GM12891 (cell line): Measurements from ENCODE around the gene SH2D1A.

Experiments used
- DNase-seq: peaks from one replicate; pipeline ENCODE4 v3.0.0; 2011; ENCODE audit warnings: low spot score; ENCODE audit not compliant: insufficient read length
- FAIRE-seq: peaks from 2 replicates; lab custom pipeline; 2011; peaks lifted over from hg19 to GRCh38; lab: Jason Lieb, UNC
- PAX5 ChIP-seq: IDR thresholded peaks from 2 replicates; pipeline ENCODE4 v1.6.1; 2011; ENCODE audit warnings: low read length, moderate library complexity, mild to moderate bottlenecking; ENCODE audit not compliant: insufficient read depth, severe bottlenecking
- POLR2A ChIP-seq: IDR thresholded peaks from 2 replicates; pipeline ENCODE4 v1.6.1; 2011; ENCODE audit warnings: low read depth, low read length, control low read depth
- POLR2AphosphoS5 ChIP-seq: IDR thresholded peaks from 2 replicates; pipeline ENCODE4 v1.6.1; 2011; ENCODE audit warnings: low read depth, low read length, control low read depth
- POU2F2 ChIP-seq: IDR thresholded peaks from 2 replicates; pipeline ENCODE4 v1.6.1; 2011; ENCODE audit warnings: low read depth, mild to moderate bottlenecking, control low read depth, low read length, moderate library complexity
- SPI1 ChIP-seq: IDR thresholded peaks from 2 replicates; pipeline ENCODE4 v1.6.1; 2011; ENCODE audit warnings: low read depth, low read length, control low read depth
- TAF1 ChIP-seq: IDR thresholded peaks from 2 replicates; pipeline ENCODE4 v1.6.1; 2011; ENCODE audit warnings: low read depth, low read length, control low read depth

SH2D1A gene

GRCh38 chrX:124358800-124359383 lies 12.5 kb downstream of the SH2D1A start:
- DNase-seq (no peak), FAIRE-seq (peak; percentile 57)
- no peak for TF ChIP-seq PAX5
- TF ChIP-seq POU2F2: no peak
- TF ChIP-seq POLR2AphosphoS5: no peak
- TF ChIP-seq POLR2A: no peak
- no peak for TF ChIP-seq TAF1
- TF ChIP-seq SPI1: no peak

GRCh38 chrX:124362072-124362471 lies 15.7 kb downstream of the SH2D1A start:
- no peak for DNase-seq
- TF ChIP-seq POLR2AphosphoS5: no peak
- TF ChIP-seq SPI1: no peak
- no peak for TF ChIP-seq TAF1
- no peak for FAIRE-seq

- FAIRE-seq (no peak), DNase-seq (no peak)
- TF ChIP-seq POLR2AphosphoS5 (no peak), TAF1 (no peak), SPI1 (no peak), POLR2A (no peak), PAX5 (no peak), POU2F2 (no peak)
These were observed 16.4 kb downstream of the SH2D1A start for GRCh38 chrX:124362761-124363160.

- FAIRE-seq (no peak), DNase-seq (no peak)
- TF ChIP-seq POLR2AphosphoS5 (no peak), POU2F2 (no peak), POLR2A (no peak), PAX5 (no peak), TAF1 (no peak), SPI1 (no peak)
These were observed 23.4 kb downstream of the SH2D1A start for GRCh38 chrX:124369722-124370121.

GRCh38 chrX:124373348-124373747 lies 27.0 kb downstream of the SH2D1A start:
- no peak for FAIRE-seq
- no peak for DNase-seq
- no peak for TF ChIP-seq TAF1
- TF ChIP-seq PAX5: no peak
- TF ChIP-seq POLR2A: no peak
- no peak for TF ChIP-seq SPI1
- TF ChIP-seq POLR2AphosphoS5: no peak
- no peak for TF ChIP-seq POU2F2

- DNase-seq (no peak), FAIRE-seq (peak; percentile 70)
- TF ChIP-seq PAX5 (no peak), SPI1 (no peak), POLR2AphosphoS5 (no peak), TAF1 (no peak), POU2F2 (no peak), POLR2A (no peak)
These were observed 32.3 kb downstream of the SH2D1A start for GRCh38 chrX:124378643-124379042.

- no peak for FAIRE-seq
- TF ChIP-seq PAX5 (no peak), POLR2AphosphoS5 (no peak)
- no peak for DNase-seq
These were observed 37.0 kb downstream of the SH2D1A start for GRCh38 chrX:124383354-124383753.

GRCh38 chrX:124386401-124386800 lies 40.0 kb downstream of the SH2D1A start:
- DNase-seq (no peak), FAIRE-seq (no peak)
- TF ChIP-seq POU2F2 (no peak), POLR2AphosphoS5 (no peak)

GRCh38 chrX:124388562-124388961 lies 42.2 kb downstream of the SH2D1A start:
- DNase-seq (no peak), FAIRE-seq (no peak)
- TF ChIP-seq POLR2AphosphoS5 (no peak), PAX5 (no peak), POLR2A (no peak), SPI1 (no peak), POU2F2 (no peak), TAF1 (no peak)

- no peak for TF ChIP-seq PAX5
- no peak for TF ChIP-seq POU2F2
- no peak for TF ChIP-seq SPI1
- TF ChIP-seq POLR2AphosphoS5: no peak
- no peak for TF ChIP-seq POLR2A
- TF ChIP-seq TAF1: no peak
- DNase-seq (no peak), FAIRE-seq (no peak)
These were observed 46.4 kb downstream of the SH2D1A start for GRCh38 chrX:124392794-124393193.

- DNase-seq (no peak), FAIRE-seq (no peak)
- TF ChIP-seq SPI1 (no peak), POU2F2 (no peak), POLR2A (no peak), TAF1 (no peak), PAX5 (no peak), POLR2AphosphoS5 (no peak)
These were observed 46.9 kb downstream of the SH2D1A start for GRCh38 chrX:124393238-124393637.
